DOHH2 (cell line): ENCODE data around the gene OXLD1.

Experiments
- CTCF ChIP-seq: fragments of 200-600 bp; sonication (generic); IDR thresholded peaks from one replicate; pipeline ENCODE4 v1.5.1; 2014; ENCODE audit warnings: antibody characterized with exemption, mild to moderate bottlenecking, low read depth, low read length; ENCODE audit not compliant: poor library complexity, severe bottlenecking
- EZH2phosphoT487 ChIP-seq: fragments of 200-600 bp; sonication (generic); IDR thresholded peaks from 2 replicates; pipeline ENCODE4 v1.6.1; 2017; ENCODE audit warnings: borderline replicate concordance, mild to moderate bottlenecking, antibody characterized with exemption, low read length, moderate library complexity, mixed read lengths

- TF ChIP-seq EZH2phosphoT487 (no peak), CTCF (no peak)
Observed at GRCh38 chr17:81662002-81662401, 4.4 kb downstream of the OXLD1 start.
